GM18909 (cell line): ENCODE data around the gene GSKIP.
"Not testable (repeated sequence)": the region's sequence is repeated elsewhere in the genome, so short reads cannot be mapped to it uniquely, and the experiment has no call there.

Experiments
- ATAC-seq: cut with Tn5 transposase; IDR thresholded peaks from one replicate; pipeline ENCODE4 v1.9.1; 2021; ENCODE audit warnings: mild to moderate bottlenecking; ENCODE audit not compliant: unreplicated experiment, poor library complexity

Gene GSKIP, protein sequence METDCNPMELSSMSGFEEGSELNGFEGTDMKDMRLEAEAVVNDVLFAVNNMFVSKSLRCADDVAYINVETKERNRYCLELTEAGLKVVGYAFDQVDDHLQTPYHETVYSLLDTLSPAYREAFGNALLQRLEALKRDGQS

DNA sequence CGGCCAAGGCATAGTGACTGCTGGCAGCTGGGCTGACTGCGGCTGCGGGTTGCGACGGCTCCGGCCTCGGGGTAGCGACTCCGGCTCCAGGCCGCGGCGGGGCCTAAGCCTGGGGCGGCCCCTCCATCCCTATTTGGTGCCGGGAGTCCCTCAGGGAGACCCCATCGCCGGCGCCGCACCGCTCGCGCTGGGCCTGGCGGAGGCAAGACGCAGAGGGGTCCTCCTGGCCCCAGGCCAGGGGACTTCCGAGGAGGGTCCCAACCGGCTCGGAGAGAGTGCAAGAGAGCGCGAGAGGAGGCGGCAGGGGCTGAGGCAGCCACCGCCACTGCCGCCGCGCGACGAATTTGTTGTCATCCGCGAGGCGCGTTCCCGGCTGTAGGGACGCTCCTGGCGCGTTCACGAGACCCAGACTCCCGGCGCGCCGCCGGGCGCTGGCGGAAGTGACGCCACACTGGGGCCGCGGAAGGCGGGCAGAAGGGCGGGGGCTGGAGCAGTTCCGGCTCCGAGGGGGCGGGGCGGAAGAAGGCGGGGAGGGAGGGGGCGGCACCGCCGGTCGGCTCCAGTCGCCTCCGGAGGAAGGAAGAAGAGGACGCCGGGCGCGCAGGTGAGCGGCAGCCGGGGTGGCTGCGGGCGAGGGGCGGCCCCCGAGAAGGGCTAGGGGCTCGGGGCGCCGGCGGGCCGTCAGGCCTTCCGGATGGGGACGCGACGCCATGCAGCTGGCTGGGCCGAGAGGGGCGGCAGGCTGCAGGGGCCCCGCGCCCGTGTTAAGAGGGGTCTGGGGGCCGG, at the start of gene GSKIP, which contains the start of gene ATG2B:
GSKIP (plus strand) TSS at position 562 of the 786 bp plus-strand sequence. CDS start 18,722 bp downstream, outside the sequence.
ATG2B (minus strand) TSS at position 377 of the 786 bp plus-strand sequence; CDS start at position 12, 365 bp downstream.
- ATAC-seq, result peak; percentile 72

DNA sequence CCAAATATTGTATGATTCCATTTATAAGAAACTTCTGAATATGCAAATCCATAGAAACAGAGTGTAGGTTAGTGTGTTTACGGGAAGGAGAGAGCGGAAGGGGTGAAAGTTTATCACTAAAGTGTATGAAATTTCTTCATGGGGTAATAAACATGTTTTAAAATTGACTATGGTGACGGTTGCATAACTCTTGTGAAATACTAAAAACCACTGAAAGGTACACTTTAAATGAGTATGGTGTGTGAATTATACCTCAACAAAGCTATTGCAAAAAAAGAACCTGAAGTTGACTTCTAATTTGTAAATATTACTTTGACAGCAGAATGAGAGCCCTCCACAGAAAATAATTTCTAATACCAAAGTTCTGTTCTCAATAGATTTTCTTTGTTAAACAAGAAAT, 47.2 kb upstream of the GSKIP start:
- ATAC-seq, result no peak

DNA sequence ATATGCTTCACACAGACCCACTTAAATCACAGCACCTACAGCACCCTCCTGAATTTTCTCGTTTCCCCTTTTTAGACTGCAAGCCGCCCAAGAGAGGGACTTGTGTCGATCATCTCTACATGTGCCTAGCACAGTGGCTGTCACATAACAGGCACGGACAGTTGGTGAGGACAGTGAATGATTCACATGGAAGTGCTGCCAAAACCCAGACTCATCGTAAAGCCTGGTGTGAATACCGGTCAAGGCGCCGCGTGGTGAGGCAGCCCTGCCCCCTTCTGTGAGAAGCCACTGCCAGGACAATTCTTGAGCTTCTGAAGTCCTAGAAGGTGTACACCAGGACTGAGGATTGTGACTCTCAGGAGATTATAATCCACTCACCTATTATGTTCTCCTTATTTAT, 44.5 kb upstream of the GSKIP start:
- no peak for ATAC-seq

- ATAC-seq, result no peak
These were observed 42.7 kb upstream of the GSKIP start for GRCh38 chr14:96320605-96321004.

GRCh38 chr14:96324219-96324618, 39.1 kb upstream of the GSKIP start:
- ATAC-seq, result no peak

DNA sequence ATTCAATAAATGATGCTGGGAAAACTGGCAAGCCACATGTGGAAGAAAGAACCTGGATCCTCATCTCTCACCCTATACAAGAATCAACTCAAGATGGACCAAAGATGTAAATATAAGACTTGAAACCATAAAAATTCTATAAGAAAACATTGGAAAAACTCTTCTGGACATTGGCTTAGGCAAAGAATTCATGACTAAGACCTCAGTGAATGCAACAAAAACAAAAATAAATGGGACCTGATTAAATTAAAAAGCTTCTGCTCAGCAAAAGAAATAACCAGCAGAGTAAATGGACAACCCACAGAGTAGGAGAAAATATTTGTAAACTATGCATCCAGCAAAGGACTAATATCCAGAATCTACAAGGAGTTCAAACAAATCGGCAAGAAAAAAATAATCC, 24.8 kb upstream of the GSKIP start:
- ATAC-seq, result no peak

GRCh38 chr14:96341323-96341722, 22.0 kb upstream of the GSKIP start:
- ATAC-seq, result no peak

DNA sequence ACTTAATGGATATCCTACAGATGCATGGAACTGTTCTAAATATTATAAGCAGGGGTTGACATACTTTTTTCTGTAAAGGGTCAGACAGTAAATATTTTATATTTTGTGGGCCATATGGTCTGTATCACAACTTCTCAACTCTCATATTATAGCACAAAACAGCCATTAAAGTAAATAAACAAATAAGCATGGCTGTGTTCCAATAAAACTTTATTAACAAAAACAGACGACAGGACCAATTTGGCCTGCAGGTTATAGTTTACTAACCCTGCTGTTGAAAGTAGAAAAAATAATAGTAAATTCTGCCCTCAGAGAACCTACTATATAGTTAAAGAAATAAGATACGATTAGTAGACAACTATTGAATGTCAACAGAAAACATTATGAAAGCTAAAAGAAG, 17.7 kb upstream of the GSKIP start:
- no peak for ATAC-seq

- ATAC-seq, result not testable (repeated sequence)
These were observed 15.4 kb upstream of the GSKIP start for GRCh38 chr14:96347957-96348356.

GRCh38 chr14:96349286-96350075, 13.8 kb upstream of the GSKIP start:
- ATAC-seq, result no peak

GRCh38 chr14:96351986-96352385, 11.3 kb upstream of the GSKIP start:
- ATAC-seq, result no peak

- no peak for ATAC-seq
These were observed 10.6 kb upstream of the GSKIP start for GRCh38 chr14:96352708-96353107.

GRCh38 chr14:96354246-96354645, 9.1 kb upstream of the GSKIP start:
- ATAC-seq, result no peak

GRCh38 chr14:96357216-96357615, 6.1 kb upstream of the GSKIP start:
- ATAC-seq, result no peak

GRCh38 chr14:96359959-96360358, 3.4 kb upstream of the GSKIP start:
- no peak for ATAC-seq

DNA sequence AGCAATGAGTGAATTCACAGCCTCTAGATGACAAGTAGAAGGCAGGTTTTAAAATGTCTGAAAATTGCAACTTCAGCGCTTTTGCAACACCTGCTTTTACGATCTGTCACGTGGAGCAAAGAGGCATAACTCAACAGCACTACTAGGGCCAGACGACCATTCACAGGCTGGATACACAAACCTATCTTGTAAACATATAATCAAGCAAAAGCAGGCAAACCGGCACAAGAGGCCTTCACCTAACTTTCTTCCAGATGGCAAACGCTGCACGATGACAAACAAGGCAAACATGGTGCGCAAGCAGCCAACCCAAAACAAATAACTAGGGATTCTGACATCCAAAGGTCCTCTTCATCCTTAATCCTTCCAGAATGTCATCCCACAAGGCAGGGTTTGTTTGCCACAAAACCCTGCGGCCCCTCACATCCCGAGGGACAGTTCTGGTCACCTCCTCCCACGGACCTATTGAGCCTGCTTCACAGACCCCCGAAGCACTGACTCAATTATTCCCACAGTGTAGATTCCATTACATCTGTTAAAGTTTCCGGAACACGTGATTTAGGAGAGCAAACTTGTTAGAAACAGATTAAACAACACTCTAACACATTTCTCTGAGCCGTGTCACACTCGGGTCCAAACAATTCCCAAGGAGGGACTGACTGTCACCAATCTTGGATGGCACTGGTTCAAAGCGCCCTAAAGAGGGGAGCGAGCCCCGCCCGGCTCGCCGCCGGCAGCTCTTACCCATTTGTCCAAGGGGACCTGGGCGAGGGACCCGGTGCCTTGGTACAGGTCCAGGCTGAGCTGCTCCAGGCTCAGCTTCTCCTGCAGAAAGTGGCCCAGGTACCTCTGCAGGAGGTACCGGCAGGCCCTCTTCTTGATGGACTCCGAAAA, 1.0 kb upstream of the GSKIP start:
- ATAC-seq, result peak; percentile 30

DNA sequence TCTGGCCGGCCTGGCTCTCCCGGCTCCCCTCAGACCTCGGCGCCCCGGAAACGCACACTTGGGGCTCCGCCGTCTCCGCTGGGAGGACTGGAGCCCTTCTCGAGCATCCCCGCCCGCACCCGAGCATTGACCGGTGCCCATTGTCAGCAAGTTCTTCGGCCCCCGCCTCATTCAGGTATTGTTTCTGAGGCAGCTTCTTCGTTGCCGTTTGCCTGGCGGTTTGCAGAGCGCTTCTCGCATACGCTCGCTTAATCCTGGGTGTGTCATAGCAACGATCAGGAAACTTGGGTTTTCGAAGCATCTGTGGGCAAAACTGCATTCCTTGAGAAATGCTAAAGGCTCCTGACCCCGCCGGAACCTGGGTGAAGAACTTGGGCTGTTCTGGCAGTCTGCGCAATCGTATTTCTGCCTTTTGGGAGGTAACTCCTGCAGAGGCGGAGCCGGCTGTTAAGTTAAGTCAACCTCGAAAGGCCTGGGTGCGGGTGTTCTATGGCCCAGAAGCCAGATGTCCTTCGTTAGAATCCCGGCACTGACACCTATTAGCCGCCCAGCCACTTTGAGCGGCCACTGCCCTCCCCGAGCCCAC, 518 bp downstream of the GSKIP start:
- ATAC-seq, result peak; percentile 30

DNA sequence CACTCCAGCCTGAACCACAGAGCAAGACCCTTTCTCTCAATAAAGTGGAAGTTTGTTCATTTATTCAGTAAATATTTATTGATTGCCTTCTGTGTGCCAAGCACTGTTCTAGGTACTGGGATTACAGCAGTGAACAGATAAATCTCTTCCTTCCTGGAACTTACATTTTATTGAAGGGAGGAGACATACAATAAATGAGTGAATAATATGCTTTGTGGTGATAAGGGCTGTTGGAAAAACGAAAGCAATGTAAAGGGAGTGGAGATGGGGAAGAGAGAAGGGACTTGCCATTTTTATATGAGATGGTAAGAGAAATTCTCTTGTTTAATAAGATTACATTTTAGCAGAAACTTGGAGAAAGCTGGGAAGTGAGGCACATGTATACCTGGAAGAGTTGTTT, 1.6 kb downstream of the GSKIP start:
- no peak for ATAC-seq

- no peak for ATAC-seq
These were observed 5.2 kb downstream of the GSKIP start for GRCh38 chr14:96368534-96368933.

DNA sequence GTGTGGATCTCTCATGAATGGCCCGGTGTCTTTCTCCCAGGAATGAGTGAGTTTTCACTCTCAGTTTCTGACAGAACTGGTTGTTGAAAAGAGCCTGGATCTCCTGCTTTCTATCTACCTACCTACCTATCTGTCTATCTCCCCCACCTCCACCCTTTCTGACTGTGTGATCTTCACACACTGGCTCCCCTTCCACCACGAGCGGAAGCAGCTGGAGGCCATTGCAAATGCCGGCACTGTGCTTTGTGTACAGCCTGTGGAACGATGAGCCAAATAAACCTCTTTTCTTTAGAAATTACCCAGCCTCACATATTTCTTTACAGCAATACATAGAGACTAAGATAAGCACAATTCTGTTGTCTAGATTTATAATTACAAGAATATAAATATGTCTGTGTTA, 7.2 kb downstream of the GSKIP start:
- ATAC-seq, result no peak
